HG03575 (cell line): ENCODE results near the gene SRPK3.
"Not testable (repeated sequence)": the region's sequence is repeated elsewhere in the genome, so short reads cannot be mapped to it uniquely, and the experiment has no call there.

Source experiments
- ATAC-seq: cut with Tn5 transposase; IDR thresholded peaks from one replicate; pipeline ENCODE4 v1.9.1; 2021; ENCODE audit not compliant: unreplicated experiment, insufficient number of reproducible peaks, low FRiP score; ENCODE audit errors: extremely low read depth

The SRPK3 gene

DNA sequence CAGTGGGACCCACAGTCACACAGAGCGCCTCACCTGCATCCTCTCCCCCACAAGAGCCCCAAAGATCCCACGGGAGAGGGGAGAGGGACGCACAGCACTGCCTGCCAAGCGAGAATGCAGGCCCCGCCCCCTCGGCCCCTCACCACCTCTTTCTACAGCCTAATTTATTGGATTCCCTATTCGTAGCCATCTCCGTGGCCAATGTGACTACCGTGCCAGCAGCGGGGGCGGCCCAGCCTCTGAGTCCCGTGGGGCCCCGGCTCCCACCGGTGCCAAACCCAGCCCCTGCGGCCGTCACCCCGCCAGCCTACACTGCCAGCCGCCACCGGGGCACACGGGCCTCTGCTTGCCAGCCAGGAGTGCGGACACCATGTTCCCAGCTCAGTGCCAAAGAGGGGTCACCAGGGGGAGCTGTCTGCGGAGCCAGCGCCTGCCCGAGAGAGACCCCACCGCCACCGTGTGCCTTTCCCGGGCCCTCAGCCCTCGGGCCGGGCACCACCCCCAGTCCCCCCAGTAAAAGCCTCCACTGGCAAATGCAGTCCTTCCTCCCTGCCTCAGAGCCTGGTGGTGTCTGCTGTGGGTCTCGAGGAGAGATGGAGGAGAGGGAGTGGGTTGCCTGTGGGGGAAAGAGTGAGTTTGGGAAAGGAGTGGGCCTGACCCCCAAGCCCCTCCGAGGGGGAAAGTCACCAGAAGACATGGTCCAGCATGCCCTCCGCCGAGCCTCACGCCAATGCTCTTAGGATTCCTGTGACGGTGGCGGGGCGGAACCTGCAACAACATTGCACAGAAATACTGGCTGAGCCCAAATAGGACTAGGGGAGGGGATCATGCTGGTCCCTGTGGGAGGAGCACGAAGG is 36.4 kb upstream of the SRPK3 start:
- ATAC-seq, result no peak

DNA sequence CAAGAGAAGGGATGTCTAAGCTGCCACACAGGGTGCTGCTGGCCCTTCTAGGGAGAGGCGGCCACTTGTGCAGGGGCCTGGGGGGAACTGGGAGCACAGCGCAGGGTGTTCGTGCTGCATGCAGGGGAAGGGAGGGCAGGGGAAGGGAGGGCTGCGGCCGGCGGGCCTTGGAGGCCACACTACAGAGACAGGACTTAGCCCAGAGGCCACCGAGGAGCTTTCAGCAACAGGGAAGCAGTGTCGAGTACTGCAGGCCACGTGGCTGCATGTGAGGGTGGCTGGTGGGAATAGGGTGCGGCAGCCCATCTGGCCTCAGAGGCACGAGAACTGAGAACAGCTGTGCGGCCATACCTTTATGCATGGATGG is 35.8 kb upstream of the SRPK3 start:
- ATAC-seq, result not testable (repeated sequence)

DNA sequence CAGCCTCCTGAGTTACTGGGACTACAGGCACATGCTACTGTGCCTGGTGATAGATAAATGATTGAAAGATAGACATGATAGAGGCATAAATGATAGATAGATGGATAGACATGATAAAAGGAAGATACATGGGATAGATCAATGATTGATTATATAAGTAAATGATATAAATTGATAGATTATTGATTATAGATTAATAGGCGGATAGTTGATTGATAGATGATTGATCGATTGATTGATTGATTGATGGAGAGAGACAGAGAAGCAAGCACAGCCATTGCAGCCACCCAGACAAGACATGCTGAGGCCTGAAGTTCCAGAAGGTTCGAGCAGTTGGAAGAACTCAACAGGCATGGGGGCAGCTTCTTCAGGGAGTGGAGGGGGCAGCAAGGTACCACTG is 34.5 kb upstream of the SRPK3 start:
- ATAC-seq, result no peak

DNA sequence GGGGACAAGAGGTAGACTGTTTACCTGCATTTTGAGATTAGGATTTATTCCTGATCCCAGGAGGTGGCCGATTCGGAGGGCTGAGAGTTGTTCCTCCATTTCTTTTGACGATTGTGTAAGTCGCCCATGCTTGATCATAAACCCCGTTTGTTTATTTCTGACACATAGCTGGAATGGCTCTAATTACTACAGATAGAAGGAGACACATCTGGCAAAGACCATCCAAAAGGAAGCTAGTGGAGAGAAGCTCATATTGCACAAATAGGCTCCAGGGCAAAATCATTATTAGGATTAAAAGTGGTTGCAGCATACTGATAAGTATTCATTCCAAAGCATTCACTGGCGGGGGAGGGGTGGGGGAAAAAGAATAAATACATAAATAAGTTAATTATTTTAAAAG is 33.9 kb upstream of the SRPK3 start:
- not testable (repeated sequence) for ATAC-seq

DNA sequence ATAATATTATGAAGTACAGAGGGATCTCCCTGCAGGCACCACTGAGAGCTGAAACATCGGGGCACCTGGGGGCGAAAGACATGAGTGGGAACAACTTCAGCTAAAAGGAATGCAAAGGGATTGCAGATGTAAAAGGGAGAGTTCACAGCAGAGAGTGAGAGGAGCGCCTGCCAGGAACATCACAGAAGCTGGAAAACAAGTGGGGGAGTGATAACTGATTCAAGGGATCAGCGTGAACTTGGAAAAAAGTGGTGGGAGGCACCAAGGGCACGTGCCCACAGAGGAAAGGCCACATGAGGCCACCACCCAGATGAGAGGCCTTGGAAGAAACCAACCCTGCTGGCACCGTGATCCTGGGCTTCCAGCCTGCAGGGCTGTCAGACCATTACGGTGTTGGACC is 31.8 kb upstream of the SRPK3 start:
- ATAC-seq, result not testable (repeated sequence)

DNA sequence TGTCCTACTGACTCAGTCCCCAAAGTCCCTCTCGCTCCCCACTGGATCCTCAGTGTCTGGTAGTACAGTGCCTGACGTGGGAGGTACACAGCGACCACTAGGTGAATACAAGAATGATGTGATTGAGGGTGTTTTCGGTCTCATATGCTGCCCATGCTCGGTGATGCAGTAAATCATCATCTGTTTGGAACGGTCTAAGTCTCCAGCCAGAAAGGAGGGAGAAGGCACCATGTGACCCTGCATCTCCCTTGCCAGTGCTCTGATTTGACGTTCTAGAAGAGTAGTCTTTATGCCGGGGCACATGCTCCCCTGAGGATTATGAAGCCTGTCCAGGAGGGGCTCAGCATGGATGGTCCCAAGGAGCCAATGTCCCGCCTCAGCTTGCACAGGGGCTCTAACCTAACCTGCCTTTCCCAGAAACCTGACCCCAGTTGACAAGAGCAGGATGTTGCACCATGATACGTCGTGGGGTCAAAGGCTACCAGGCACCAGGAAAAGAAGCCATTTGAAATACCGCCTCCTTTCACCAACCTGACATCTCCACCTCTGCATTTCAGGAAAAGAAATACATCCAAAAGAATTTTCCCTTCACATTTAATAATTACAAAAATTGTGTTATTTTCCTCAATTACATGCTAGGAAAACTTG is 30.6 kb upstream of the SRPK3 start:
- ATAC-seq, result no peak

DNA sequence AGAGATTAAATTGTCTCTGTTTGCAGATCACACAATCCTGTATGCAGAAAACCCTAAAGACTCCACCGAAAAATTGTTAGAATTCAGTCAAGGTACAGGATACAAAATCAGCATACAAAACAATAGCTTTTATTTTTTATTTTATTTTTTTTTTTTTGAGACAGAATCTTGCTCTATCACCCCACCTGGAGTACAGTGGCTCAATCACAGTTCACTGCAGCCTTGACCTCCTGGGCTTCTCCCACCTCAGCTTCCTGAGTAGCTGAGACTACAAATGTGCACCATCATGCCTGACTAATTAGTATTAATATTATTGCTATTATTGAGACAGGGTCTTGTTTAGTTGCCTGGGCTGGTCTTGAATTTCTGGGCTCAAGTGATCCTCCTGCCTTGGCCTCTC is 25.7 kb upstream of the SRPK3 start:
- ATAC-seq, result no peak

DNA sequence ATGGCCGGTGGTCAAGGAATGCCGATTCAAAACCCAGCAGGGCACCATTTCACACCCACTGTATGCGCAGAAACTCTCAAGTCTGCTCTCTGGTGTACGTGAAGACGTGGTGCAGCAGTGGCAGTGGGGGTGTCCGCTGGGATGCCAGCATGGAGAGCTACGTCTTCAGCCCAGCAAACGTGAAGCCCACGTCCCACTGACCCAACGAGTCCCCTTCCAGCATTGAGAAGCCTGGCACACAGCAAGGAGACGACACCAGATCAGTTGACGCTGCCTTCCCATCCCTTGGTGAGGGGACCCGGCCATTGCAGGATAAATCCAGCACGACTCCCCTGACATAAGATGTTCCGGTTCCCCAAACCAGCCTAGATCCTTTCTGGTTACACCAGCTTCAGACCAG is 19.0 kb upstream of the SRPK3 start:
- ATAC-seq, result no peak

DNA sequence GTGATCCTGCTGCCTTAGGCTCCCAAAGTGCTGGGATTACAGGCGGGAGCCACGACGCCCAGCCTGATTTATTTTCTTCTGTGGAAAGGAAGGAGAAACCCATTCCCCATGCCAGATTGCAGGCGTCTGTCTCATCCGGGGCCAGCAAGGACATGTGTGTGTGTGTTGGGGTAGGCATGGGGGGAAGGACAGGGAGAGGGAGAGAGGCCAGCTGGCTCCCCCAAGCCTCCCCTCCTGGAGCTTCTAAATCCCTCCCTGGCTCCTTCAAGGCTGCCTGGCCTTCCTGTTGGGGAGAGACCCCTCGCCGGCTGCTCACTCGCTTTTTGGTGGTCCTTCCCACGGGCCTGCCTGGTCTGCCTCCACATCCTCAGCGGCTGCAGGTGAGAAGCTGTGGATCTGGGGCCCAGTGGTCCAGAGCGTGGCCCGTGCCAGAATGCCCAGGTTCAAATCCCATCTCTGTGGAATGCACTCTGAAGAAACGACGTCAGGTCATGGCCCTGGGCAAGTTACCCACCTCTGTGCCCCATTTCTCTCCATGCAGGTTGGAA is 18.1 kb upstream of the SRPK3 start:
- no peak for ATAC-seq

DNA sequence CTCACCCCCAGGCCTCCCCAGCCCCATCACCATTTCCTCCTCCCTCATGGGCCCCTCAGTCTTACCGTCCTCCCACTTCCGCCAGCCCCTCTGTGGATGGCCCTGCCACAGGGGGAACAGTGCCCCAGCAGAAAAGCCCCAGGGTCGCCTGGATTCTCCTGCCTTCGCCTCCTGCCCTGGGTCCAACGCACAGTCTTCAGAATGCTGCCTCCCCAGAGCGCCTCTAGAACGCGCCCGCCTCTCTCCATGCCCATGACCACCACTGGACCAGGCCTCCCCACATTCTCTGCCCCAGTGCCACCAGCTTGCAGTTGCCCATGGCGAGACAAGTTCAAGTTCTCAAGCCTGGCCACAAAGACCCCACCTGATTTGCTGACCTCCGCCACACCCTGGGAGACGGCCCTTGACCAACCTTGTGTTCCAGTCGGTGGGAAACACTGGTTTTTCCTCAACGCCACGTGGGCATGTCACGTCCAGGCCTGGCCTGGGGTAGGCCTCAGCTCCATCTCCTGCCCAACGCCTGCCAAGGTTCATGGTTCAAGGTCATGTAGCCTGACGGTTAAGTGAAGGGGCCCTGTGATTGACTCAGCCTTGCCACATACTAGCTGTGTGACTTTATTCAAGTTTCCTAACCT is 17.4 kb upstream of the SRPK3 start:
- no peak for ATAC-seq

DNA sequence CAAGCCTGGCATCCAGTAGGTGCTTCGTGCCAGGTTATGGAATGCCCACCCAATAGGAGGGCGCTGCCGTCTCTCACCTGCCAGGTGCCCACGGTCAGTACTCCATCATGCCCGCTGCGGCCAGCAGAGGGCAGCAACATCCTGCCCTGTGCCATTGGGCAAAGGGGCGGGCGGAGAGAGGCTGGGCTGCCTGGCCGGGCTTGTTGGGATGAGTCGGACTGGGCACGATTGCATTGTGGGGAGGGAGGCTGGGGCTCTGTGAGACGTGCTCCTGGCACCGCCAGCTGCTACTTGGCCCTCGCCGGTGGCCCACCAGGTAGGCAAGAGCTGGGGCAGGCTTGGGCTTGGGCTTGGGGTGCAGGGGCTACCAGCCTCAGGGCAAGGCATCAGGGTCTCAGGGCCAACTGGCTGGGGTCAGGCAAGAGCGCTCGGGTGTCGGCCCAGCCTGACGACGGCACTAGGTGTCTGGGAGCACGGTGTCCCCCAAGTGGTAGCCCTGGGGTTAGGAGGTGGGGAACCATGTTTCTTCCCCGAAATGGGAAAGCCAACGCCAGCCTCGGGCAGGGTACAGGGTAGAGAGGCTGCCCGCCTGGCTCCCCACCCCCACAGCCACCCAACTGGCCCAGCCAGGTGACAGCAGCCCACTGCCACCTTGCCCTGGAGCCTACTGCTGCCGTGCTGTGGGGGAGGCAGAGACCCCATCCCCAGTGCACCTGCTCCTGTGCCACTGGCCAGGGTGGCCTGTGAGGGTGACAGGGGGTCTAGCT is 16.7 kb upstream of the SRPK3 start, which contains the start of gene PLXNB3:
PLXNB3 (plus strand) TSS at position 261 of the 767 bp plus-strand sequence. CDS start 1,287 bp downstream, outside the sequence.
- no peak for ATAC-seq

DNA sequence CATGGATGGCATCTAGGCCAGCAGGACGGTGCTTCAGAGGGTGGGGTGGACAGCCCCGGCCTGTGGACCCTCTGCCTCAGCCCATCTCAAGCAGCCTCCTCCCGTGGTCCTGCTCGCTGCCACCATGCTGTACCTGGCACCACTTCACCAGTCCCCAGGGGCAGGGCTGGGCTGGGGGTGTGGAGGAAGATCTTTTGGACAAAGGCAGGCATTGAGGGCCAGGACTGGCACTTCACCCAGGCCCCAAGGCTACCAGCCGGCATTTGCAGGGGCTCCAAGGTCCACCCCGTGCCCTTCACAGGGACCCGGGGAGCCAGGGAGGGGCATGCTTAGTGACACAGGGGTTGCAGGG is 16.1 kb upstream of the SRPK3 start:
- ATAC-seq, result no peak

DNA sequence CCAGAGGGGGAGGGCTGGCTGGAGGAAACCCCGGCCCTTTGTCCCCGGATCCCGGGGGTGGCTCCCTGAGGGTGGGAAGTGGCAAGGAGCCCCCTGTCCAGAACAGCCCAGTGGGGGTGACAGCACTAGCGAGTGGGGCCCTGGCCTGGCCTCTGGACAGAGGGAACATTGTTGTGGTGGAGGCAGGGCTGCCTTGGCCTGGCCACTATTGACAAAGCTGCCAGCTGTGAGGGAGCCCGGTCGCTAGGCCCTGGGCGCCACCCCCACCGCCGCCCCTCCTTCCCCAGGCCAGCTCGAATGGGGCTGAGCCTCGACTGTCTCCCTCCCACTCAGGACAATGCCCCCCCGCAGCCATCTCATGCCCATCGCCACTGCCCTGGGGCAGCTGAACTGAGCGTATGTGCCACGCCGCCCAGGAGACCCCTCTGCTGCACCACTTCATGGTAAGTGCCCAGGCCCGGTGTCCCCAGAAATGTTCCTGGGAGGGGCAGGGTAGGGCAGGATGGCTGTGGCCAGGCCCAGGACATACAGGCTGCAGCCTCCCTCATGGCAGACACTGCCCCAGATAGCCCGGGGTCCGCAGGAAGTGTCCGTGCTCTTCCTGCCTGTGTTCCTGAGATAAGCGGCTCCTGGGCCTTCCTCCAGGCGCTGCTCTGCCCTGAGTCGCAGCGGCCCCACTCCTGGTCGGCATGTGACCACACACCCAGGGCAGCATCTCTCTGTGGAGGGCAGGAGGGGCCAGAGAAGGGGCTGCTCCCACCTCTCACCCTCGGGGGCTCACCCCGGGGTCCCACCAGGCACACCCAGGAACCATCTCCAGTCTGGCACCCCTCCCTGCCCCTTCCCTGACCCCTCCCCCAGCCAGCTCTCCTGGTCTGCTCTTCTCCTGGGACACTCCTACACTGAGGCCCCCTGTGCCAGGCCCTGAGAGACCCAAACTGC is 15.4 kb upstream of the SRPK3 start:
- ATAC-seq, result no peak

DNA sequence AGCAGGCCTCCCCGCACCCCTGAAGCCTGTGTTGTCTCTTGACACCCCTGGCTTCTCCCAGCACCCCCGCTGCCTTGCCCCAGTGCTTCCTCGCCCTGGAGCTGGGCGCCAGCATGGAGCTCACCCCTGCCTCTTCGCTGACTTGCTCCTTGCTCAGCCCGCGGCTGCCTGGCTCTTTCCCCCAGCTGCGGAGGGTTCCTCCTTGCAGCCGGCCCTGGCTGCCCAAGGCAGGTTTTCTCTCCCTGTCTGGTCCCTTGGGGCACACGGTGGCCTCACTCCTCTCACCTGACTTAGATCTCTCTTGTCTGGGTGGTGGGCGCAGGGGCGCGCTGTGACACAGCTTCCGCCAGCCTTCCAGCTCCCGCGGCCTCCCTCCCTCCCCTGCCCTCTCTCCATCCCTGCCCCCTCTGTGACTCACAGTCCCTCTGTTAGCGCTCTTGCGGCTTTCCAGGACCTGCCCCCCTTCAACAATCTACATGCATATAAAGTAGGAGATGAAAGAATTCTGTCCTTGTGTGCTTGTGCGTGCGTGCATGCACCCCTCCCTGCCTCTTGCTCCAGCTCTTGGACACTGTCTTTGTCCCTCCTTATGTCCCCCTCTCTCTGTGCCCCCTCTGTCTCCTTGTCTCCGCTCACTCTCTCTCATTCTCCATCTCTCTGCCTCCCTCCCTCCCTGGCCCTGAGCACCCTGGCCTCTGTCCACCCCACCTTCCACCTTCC is 14.6 kb upstream of the SRPK3 start:
- no peak for ATAC-seq

DNA sequence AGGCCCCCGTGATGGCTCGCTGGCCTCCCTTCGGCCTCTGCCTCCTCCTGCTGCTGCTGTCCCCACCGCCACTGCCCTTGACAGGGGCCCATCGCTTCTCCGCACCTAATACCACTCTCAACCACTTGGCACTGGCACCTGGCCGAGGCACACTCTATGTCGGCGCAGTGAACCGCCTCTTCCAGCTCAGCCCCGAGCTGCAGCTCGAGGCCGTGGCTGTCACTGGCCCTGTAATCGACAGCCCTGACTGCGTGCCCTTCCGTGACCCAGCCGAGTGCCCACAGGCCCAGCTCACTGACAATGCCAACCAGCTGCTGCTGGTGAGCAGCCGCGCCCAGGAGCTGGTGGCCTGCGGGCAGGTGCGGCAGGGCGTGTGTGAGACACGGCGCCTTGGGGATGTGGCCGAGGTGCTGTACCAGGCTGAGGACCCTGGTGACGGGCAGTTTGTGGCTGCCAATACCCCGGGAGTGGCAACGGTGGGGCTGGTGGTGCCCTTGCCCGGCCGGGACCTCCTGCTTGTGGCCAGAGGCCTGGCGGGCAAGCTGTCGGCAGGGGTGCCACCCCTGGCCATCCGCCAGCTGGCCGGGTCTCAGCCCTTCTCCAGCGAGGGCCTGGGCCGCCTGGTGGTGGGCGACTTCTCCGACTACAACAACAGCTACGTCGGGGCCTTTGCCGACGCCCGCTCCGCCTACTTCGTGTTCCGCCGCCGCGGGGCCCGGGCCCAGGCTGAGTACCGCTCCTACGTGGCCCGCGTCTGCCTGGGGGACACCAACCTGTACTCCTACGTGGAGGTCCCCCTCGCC is 13.8 kb upstream of the SRPK3 start:
- no peak for ATAC-seq

DNA sequence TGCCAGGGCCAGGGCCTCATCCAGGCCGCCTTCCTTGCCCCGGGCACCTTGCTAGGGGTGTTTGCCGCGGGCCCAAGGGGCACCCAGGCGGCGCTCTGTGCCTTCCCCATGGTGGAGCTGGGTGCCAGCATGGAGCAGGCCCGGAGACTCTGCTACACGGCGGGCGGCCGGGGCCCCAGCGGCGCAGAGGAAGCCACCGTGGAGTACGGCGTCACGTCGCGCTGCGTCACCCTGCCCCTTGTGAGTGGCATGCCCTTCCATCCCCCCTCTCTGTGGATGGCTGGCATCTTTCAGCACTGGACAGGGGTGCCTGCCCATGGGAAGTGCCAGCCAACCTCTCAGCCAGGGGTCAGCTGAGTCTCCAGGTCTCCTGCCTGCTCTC is 13.2 kb upstream of the SRPK3 start:
- no peak for ATAC-seq
